ENCODE measurements around the gene DMRTA1.
"Not testable (repeated sequence)": the region's sequence is repeated elsewhere in the genome, so short reads cannot be mapped to it uniquely, and the experiment has no call there.

DMRTA1 gene

GRCh38 chr9:22469928-22470544 is 23.4 kb downstream of the DMRTA1 start:
- no peak for DNase-seq

GRCh38 chr9:22481566-22481965 is 34.9 kb downstream of the DMRTA1 start:
- DNase-seq = no peak

- DNase-seq = no peak
Observed at GRCh38 chr9:22483528-22484070, 37.0 kb downstream of the DMRTA1 start.

- DNase-seq = not testable (repeated sequence)
Observed at GRCh38 chr9:22496197-22496596, 49.6 kb downstream of the DMRTA1 start.

All from stimulated activated CD4-positive, alpha-beta T cell treated with anti-CD3 and anti-CD28 coated beads, Interleukin-4, amount 100 ng/mL, for 4 hours (primary cell).